Measurements from ENCODE around the gene CCND1. TPM values are rescaled to one million over a fixed set of nuclear protein-coding genes. Genes with fewer than 3 reads are reported as not detected.

Gene CCND1
- polyA plus RNA-seq, 1 experiment: 249 TPM

DNA sequence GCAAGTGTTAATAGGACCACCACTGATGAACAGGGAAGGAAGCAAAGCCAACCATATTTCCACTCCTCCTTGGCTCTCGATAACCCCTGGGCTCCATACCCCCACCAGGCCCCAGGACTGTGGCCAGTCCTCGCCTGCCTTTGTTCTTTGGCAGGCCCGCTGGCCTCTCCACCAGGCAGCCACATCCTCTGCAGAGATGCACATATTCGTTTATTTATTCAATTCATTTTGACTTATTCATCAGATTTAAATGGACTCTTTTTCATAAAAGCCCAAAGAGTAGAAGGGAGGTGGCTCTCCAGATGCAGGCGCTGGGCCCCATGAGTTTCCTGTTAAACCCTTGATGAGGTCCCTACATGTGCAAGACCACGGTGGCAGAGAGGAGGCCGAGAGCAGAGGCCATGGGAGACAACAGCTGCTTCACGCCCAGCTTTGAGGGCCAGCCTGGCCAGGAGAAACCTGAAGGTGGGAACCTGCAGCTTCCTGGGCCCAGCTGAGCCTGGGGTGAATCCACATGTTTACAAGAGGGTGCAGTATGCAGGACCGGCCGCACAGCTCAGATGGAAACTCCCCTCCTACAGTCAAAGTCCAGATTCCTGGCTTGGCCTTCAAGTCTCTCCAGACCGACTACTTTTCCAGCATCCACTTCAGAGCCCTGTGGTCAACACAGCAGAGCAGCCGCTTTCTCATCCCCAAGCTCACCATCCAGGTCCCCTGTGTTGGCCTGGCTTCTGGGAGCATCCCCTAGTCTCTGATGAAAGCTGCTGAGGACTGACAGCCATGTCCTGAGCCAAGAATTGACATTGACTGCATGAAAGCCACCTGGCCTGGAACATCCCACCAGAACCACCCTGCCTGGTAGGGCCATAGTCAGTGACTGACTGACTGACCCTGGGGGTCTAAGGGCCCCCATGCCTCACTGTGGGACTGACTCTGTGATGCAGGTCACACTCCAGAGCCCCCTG lies 39.7 kb upstream of the CCND1 start:
- POLR2A ChIA-PET: no interaction called here
- DNase-seq (ENCODE audit: low read depth, low spot score): no peak
- no peaks in the 10 kb centered on the region for H3K27me3 ChIP-seq (ENCODE audit: control insufficient read depth, insufficient read depth, low read length)
- no peak overlapping the region for H3K4me3 ChIP-seq (ENCODE audit: low read depth, low read length)
- CTCF ChIA-PET: interaction anchor here (1.3 kb wide), 1 partner anchor 500 kb away, joined by 4 read pairs; no protein-coding TSS in a partner anchor
- TF ChIP-seq, protein P1, sequence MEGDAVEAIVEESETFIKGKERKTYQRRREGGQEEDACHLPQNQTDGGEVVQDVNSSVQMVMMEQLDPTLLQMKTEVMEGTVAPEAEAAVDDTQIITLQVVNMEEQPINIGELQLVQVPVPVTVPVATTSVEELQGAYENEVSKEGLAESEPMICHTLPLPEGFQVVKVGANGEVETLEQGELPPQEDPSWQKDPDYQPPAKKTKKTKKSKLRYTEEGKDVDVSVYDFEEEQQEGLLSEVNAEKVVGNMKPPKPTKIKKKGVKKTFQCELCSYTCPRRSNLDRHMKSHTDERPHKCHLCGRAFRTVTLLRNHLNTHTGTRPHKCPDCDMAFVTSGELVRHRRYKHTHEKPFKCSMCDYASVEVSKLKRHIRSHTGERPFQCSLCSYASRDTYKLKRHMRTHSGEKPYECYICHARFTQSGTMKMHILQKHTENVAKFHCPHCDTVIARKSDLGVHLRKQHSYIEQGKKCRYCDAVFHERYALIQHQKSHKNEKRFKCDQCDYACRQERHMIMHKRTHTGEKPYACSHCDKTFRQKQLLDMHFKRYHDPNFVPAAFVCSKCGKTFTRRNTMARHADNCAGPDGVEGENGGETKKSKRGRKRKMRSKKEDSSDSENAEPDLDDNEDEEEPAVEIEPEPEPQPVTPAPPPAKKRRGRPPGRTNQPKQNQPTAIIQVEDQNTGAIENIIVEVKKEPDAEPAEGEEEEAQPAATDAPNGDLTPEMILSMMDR (IDR thresholded peaks at IDR 0.05; ENCODE audit: low read depth, low read length): no peak
- H3K27ac ChIP-seq (ENCODE audit: low read depth, low read length): peak overlapping the region; percentile 2
- peaks cover 13% of the 10 kb centered on the region for H3K9me3 ChIP-seq (ENCODE audit: control insufficient read depth, insufficient read depth, low read length)

DNA sequence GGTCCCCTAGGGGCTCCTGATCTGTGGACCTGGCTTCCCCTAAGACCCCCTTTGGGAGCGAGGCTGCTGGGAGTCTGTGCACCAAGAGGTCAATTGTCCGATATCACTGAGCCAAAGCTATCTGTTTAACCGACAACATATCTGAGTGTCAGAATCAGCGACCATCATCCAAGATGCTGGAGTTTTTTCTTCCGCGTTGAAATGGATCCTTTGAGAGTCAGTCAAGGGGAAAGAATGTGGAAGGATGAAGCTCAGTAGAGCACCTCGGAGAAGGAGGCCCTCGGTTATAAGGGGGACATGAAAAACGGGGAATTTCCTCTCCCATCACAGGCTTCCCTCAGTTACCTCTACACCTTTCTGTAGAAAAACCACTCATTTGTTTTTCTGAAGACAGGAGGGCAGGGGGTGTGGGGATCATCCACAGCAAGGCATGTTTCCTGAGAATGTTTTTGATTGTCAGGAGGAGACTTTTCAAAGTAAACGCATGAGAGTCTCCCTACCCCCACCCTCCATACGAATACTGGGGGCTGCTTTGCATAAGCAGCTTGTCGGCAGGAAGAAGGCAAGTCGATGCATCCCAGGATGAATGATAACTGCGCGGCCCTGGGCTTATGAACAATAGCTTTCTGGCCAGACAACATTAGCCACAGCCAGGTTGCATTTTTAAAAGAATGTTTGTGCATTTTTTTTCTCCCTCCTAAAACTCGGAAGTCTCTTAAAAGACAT lies 37.7 kb upstream of the CCND1 start:
- TF ChIP-seq, protein P1 (IDR thresholded peaks at IDR 0.05; ENCODE audit: low read depth, low read length): no peak
- Histone ChIP-seq H3K27ac (ENCODE audit: low read depth, low read length) (no peak overlapping the region), H3K4me3 (ENCODE audit: low read depth, low read length) (no peak overlapping the region), H3K9me3 (ENCODE audit: control insufficient read depth, insufficient read depth, low read length) (peaks cover 11% of the 10 kb centered on the region), H3K27me3 (ENCODE audit: control insufficient read depth, insufficient read depth, low read length) (no peaks in the 10 kb centered on the region)
- ChIA-PET POLR2A (no interaction called here), CTCF (no interaction called here)
- no peak for DNase-seq (ENCODE audit: low read depth, low spot score)

DNA sequence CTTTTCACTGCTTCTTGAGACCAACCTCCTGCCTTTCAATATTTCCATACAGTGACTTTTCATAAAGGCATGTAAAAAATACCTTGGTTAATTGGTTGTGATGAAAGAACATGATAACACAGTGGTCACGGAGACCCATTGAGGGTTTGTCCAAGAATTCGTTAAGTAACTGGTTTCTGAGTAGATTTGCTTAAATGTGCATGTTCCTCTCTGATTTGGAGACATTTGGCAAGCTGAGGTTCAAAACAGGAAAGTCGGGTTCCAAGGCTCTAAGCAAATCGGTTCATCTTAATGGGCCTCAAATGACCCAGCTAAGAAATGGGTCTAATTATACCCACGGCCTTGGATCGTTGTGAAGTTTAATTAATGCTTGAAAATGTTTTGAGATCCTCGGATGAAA lies 36.9 kb upstream of the CCND1 start:
- TF ChIP-seq, protein P1 (IDR thresholded peaks at IDR 0.05; ENCODE audit: low read depth, low read length): no peak
- peaks cover 9% of the 10 kb centered on the region for H3K9me3 ChIP-seq (ENCODE audit: control insufficient read depth, insufficient read depth, low read length)
- ChIA-PET CTCF (interaction anchor here (1.0 kb wide), 1 partner anchor 16 kb away, joined by 3 read pairs; no protein-coding TSS in a partner anchor), POLR2A (no interaction called here)
- no peak overlapping the region for H3K27ac ChIP-seq (ENCODE audit: low read depth, low read length)
- H3K27me3 ChIP-seq (ENCODE audit: control insufficient read depth, insufficient read depth, low read length): no peaks in the 10 kb centered on the region
- no peak for DNase-seq (ENCODE audit: low read depth, low spot score)
- H3K4me3 ChIP-seq (ENCODE audit: low read depth, low read length): no peak overlapping the region

DNA sequence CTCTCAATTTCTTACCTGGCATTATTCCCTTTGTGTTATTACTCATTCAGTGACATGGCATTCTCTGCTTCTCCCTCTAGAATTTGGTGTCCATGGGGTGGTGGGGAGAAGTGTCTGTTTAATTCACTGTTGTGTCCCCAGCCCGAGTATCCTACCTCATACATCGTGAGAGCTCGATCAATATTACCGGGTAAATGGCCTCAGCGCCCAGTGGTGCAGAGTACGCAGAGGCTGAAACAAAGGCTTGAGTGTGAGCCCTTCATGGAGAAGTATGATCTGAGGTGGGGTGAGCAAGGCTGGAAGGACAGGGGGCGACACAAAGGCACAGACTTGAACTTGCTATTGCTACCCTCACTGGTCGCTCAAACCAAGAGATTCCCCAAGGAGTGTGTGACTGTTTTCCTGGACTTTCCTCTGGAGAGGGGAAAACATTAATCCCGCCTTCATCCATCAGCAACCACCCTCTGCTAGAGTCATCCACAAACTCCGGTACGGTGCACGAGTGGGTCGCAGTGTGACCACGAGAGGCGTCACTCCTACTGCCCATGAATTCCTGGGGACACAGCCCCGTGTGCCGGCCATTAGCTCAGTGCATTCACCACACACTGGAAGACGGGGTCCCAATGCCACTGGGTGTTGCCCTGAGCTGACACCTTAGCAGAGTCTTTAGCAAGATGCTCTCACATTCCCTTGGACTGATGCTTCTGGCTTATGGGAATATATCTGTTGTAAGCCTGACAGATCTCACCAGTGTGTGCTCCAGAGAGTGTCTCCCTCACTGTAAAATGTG lies 35.0 kb upstream of the CCND1 start:
- Histone ChIP-seq H3K27ac (ENCODE audit: low read depth, low read length) (no peak overlapping the region), H3K4me3 (ENCODE audit: low read depth, low read length) (no peak overlapping the region), H3K9me3 (ENCODE audit: control insufficient read depth, insufficient read depth, low read length) (peaks cover 9% of the 10 kb centered on the region), H3K27me3 (ENCODE audit: control insufficient read depth, insufficient read depth, low read length) (no peaks in the 10 kb centered on the region)
- ChIA-PET CTCF (no interaction called here), POLR2A (no interaction called here)
- TF ChIP-seq, protein P1 (IDR thresholded peaks at IDR 0.05; ENCODE audit: low read depth, low read length): no peak
- no peak for DNase-seq (ENCODE audit: low read depth, low spot score)
